Effector CD8-positive, alpha-beta T cell (primary cell): ENCODE results near the gene TSPO2.

ENCODE experiments used
- DNase-seq: peaks from one replicate; lab custom pipeline; 2025; lab: John Stamatoyannopoulos, UW

TSPO2 gene

GRCh38 chr6:41027799-41028560, 14.3 kb upstream of the TSPO2 start:
- DNase-seq, result peak; percentile 56

GRCh38 chr6:41028561-41029412, 13.5 kb upstream of the TSPO2 start:
- DNase-seq, result no peak

- DNase-seq, result no peak
Observed at GRCh38 chr6:41032830-41033229, 9.4 kb upstream of the TSPO2 start.

GRCh38 chr6:41033776-41034175, 8.5 kb upstream of the TSPO2 start:
- DNase-seq, result no peak

GRCh38 chr6:41036186-41036585, 6.1 kb upstream of the TSPO2 start:
- DNase-seq, result no peak

GRCh38 chr6:41036601-41037000, 5.7 kb upstream of the TSPO2 start:
- DNase-seq, result no peak

GRCh38 chr6:41037107-41037900, 5.0 kb upstream of the TSPO2 start:
- no peak for DNase-seq

- no peak for DNase-seq
Observed at GRCh38 chr6:41038205-41038604, 4.1 kb upstream of the TSPO2 start.

GRCh38 chr6:41039060-41039998, 2.9 kb upstream of the TSPO2 start, which contains the start of gene UNC5CL:
Gene UNC5CL (minus strand): TSS chr6:41039221. CDS start chr6:41035074, 4,147 bp downstream.
- peak; percentile 20 for DNase-seq

- no peak for DNase-seq
Observed at GRCh38 chr6:41040101-41040939, 1.9 kb upstream of the TSPO2 start.

- no peak for DNase-seq
Observed at GRCh38 chr6:41040940-41041536, 1.2 kb upstream of the TSPO2 start.

- DNase-seq, result no peak
Observed at GRCh38 chr6:41043151-41043550, 884 bp downstream of the TSPO2 start.

- DNase-seq, result no peak
Observed at GRCh38 chr6:41045664-41046063, 3.4 kb downstream of the TSPO2 start.

GRCh38 chr6:41046084-41046483, 3.8 kb downstream of the TSPO2 start:
- DNase-seq, result no peak

- no peak for DNase-seq
Observed at GRCh38 chr6:41047306-41047705, 5.0 kb downstream of the TSPO2 start.

GRCh38 chr6:41047745-41048732, 5.8 kb downstream of the TSPO2 start:
- no peak for DNase-seq

- DNase-seq, result no peak
Observed at GRCh38 chr6:41049521-41049920, 7.3 kb downstream of the TSPO2 start.

- DNase-seq, result no peak
Observed at GRCh38 chr6:41049955-41050354, 7.7 kb downstream of the TSPO2 start.

- no peak for DNase-seq
Observed at GRCh38 chr6:41050536-41050935, 8.3 kb downstream of the TSPO2 start.
